ENCODE measurements around the gene TLR1.
"Not testable (repeated sequence)": the region's sequence is repeated elsewhere in the genome, so short reads cannot be mapped to it uniquely, and the experiment has no call there.

Gene TLR1

GRCh38 chr4:38804654-38805295, at the start of gene TLR1:
Gene TLR1 (minus strand): TSS chr4:38804791. CDS start chr4:38798831, 5,960 bp downstream.
- DNase-seq (ENCODE audit: low spot score): peak; percentile 91

GRCh38 chr4:38846015-38846414, 41.4 kb upstream of the TLR1 start:
- DNase-seq (ENCODE audit: low spot score): no peak

GRCh38 chr4:38842994-38843393, 38.4 kb upstream of the TLR1 start:
- no peak for DNase-seq (ENCODE audit: low spot score)

- no peak for DNase-seq (ENCODE audit: low spot score)
Observed at GRCh38 chr4:38837849-38838248, 33.3 kb upstream of the TLR1 start.

- DNase-seq (ENCODE audit: low spot score): no peak
Observed at GRCh38 chr4:38837334-38837733, 32.7 kb upstream of the TLR1 start.

GRCh38 chr4:38834570-38834969, 30.0 kb upstream of the TLR1 start:
- no peak for DNase-seq (ENCODE audit: low spot score)

- no peak for DNase-seq (ENCODE audit: low spot score)
Observed at GRCh38 chr4:38832624-38833528, 28.3 kb upstream of the TLR1 start.

GRCh38 chr4:38832206-38832605, 27.6 kb upstream of the TLR1 start:
- DNase-seq (ENCODE audit: low spot score): no peak

- DNase-seq (ENCODE audit: low spot score): no peak
Observed at GRCh38 chr4:38831653-38832052, 27.1 kb upstream of the TLR1 start.

- DNase-seq (ENCODE audit: low spot score): no peak
Observed at GRCh38 chr4:38829237-38829636, 24.6 kb upstream of the TLR1 start.

- no peak for DNase-seq (ENCODE audit: low spot score)
Observed at GRCh38 chr4:38823766-38824165, 19.2 kb upstream of the TLR1 start.

GRCh38 chr4:38822748-38823303, 18.2 kb upstream of the TLR1 start:
- no peak for DNase-seq (ENCODE audit: low spot score)

- DNase-seq (ENCODE audit: low spot score): no peak
Observed at GRCh38 chr4:38821739-38822138, 17.1 kb upstream of the TLR1 start.

- DNase-seq (ENCODE audit: low spot score): no peak
Observed at GRCh38 chr4:38820329-38821061, 15.9 kb upstream of the TLR1 start.

- DNase-seq (ENCODE audit: low spot score): no peak
Observed at GRCh38 chr4:38819569-38819968, 15.0 kb upstream of the TLR1 start.

- DNase-seq (ENCODE audit: low spot score): no peak
Observed at GRCh38 chr4:38818441-38818976, 13.9 kb upstream of the TLR1 start.

GRCh38 chr4:38815885-38816782, 11.5 kb upstream of the TLR1 start:
- peak; percentile 69 for DNase-seq (ENCODE audit: low spot score)

- no peak for DNase-seq (ENCODE audit: low spot score)
Observed at GRCh38 chr4:38814386-38814785, 9.8 kb upstream of the TLR1 start.

- DNase-seq (ENCODE audit: low spot score): no peak
Observed at GRCh38 chr4:38811297-38811696, 6.7 kb upstream of the TLR1 start.

- DNase-seq (ENCODE audit: low spot score): not testable (repeated sequence)
Observed at GRCh38 chr4:38807462-38807861, 2.9 kb upstream of the TLR1 start.

- DNase-seq (ENCODE audit: low spot score): not testable (repeated sequence)
Observed at GRCh38 chr4:38806251-38806650, 1.7 kb upstream of the TLR1 start.
